GM18519 (cell line): Measurements from ENCODE around the gene RFX8.
"Not testable (repeated sequence)": the region's sequence is repeated elsewhere in the genome, so short reads cannot be mapped to it uniquely, and the experiment has no call there.

Experiments used
- ATAC-seq: cut with Tn5 transposase; IDR thresholded peaks from one replicate; pipeline ENCODE4 v1.9.1; 2021; ENCODE audit warnings: mild to moderate bottlenecking, moderate library complexity; ENCODE audit not compliant: unreplicated experiment, low FRiP score

The RFX8 gene

DNA sequence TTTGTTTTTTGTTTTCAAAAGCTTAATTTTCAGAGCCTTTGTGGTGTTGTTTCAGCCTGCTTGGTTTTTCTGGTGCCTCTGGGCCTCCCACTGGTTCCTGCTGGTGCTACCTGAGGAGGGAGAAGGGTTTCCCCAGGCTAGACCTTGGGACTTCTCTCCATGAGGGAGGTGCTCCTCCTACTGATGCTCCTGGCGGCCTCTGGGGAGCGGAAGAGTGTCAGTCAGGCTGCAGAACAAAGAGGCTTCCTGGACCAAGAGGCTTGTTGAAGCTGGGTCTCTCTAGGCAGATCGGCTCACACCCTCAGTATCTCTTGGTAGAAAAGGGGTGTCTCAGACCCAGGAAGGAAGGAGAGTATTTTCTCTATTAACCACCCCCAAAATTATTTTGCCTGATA is 32.2 kb downstream of the RFX8 start:
- ATAC-seq, result no peak

DNA sequence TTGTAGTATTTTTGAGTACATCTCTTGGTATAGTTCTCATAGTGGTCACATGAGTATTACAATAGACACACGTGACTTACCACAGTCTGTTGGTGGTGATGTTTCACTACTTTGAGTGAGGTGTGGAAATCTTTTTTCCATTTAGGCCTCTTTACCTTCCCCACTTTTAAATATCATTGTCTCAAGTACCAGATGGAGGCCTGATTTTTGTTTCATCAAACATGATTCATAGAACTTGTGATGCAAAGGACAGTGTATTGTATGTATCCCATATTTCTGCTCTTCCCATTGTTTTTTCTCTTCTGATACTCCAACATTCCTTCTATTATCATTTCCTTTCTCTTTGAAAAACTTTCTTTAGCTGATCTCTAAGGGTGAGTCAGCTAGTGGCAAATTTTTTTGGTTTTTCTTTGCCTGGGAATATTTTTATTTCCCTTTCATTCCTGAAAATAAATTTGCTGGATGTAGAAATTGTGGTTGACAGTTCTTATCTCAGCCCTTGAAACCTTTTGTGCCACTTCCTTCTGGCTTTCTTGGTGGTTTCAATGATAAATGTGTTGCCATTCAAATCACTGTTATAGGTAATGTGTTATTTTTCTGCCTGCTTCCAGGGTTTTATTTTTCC is 32.8 kb downstream of the RFX8 start:
- no peak for ATAC-seq

GRCh38 chr2:101440127-101440738 is 34.7 kb downstream of the RFX8 start:
- no peak for ATAC-seq

DNA sequence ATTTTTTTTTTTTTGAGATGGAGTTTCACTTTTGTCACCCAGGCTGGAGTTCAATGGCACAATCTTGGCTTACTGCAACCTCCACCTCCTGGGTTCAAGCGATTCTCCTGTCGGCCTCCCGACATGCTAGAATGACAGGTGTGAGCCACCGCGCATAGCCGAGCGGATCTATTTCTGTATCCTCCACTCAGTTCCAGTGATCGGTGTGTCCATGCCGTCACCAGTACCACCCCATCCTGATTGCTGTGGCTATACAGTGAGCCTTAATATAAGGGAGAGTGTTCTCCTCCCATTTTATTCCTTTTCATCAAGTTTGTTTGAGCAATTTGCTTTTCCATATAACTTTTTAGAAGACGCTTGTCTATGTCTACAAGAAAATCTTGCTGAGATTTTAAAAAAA is 35.2 kb downstream of the RFX8 start:
- ATAC-seq, result no peak

DNA sequence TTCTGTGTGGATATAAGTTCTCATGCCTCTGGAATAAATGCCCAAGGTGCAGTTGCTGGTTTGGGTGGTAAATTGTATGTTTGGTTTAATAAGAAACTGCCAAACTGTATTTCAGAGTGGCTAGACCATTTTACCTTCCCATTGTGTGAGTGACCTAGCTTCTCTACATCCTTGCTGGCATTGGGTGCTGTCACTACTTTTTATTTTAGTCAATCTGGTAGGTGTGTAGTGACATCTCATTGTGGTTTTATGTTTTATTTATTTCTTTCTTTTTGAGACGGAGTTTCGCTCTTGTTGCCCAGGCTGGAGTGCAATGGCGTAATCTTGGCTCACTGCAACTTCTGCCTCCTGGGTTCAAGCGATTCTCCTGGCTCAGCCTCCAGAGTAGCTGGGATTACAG is 36.4 kb downstream of the RFX8 start:
- ATAC-seq, result not testable (repeated sequence)

DNA sequence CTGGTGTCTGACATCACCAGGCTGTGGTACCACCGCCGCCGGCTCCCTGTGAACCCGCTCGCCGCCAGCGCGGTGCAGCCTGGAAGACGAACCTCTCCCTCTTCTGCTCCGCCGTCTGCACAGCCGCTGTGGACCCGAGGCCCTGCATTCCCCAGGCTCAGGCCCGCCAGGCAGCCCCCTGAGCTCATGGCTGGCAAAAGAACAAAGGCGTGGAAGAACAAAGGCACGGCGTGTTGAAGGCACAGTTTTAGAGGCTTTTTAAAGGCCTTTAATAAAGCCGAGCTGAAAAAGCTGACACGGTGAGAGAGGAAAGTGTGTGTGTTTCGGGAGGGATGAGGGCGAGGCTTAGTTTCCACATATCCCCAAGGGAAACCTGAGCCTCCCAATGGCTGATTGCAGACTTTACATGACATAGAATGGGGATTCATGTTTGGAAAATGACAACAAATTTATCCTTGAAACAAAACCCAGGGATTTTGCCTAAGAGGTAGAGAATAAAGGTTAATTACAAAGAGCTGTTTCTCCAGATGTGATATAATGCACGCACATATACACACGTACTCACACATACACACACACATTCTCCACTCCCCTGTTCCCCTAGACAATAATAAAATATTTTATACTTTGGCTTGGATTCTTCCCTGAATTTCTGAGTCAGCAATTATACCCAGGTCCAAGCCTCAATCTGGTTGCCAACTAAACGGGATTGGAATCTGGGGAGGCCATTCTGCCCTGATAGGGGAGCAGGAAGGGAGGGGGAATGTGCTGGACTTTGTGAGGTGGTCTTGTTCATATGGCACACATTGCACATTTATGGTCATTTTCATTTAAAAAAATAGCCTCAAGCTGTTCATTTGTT is 39.7 kb downstream of the RFX8 start:
- ATAC-seq, result no peak

DNA sequence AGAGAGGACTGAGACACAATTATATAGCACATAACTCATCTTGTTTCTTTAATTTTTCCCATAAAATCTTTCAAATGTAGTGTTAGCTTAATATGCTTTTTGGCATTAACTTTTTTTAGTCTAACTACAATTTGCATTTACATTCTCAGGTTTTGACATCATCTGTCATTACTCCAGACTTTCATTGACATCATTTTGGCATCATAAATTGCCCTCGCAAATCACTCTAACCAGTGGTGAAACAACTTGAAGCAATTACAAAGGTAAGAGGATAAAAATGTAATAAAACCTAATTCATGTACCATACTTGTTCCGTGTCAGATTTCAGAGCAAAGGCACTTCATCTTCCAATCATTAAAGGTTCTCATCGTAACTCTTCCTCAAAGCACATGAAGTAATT is 41.4 kb downstream of the RFX8 start:
- no peak for ATAC-seq

DNA sequence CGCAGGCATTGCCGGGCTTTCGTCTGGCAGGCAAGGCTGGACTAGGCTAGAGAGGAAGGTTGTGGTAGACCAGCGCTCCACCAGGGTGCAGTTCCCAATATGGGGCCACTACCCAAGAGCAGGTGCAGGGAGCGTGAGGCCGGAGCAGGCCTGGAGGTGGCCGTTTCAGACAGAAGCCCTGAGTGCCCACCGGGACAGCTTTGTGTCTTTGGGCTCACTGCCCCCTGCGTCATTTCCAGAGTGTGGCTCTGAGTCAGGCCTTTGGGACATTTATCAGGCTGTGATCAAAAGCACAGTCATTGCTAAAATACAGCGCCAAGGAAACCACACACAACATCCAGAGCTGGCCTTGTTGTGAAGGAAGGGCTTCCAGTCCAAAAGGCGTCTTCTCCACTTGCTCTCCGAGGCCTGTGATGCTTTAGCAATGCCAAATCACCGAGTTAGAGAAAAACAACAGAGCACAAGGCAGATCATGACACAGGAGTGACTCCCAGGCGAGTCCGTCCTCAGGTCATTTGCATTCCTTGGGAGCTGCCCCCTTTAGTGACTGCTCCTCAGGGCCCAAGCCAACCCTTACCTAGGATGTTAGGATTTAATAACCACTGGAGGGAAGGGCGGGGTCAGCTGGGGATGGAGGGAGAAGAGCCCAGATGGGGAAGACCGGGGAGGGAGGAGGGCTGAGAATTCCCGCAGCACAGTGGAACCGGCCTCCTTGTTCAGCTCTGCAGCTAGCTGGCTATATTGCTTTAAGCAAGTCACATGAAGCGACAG is 42.3 kb downstream of the RFX8 start:
- ATAC-seq, result no peak

DNA sequence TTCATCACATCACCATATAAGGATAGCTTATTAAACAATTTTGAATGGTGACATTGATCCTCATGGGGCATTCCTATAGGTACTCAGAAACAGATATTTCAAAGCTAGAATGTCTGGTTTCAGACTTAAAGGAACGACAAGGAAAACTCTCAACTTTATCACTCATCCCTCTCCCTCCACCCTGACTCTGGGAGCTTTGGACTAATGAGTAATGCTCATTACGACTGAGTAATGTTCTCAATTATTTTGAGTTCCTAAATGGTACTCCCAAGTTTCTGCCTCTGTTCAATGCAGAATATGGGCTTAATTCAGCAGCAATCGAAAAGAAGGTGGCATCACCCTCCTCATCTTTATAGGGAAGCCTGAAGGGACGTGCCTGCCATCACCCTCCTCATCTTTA is 43.4 kb downstream of the RFX8 start:
- ATAC-seq, result no peak

DNA sequence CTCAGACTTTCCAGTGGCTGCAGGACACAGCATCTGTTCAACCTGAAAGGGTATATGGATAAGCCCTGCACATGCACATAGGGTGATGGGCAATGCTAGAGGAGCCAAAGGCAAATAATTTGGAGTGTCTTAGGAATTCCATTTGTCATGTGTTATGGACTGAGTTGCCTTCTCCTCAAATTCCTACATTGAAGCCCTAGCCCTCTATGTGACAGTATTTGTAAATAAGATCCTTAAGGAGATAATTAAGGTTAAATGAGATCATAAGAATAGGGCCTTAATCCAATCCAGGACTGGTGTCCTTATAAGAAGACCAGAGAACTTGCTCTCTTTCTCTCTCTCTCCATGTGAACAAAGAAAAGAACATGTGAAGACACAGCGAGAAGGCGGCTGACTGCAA is 44.8 kb downstream of the RFX8 start:
- ATAC-seq, result no peak

DNA sequence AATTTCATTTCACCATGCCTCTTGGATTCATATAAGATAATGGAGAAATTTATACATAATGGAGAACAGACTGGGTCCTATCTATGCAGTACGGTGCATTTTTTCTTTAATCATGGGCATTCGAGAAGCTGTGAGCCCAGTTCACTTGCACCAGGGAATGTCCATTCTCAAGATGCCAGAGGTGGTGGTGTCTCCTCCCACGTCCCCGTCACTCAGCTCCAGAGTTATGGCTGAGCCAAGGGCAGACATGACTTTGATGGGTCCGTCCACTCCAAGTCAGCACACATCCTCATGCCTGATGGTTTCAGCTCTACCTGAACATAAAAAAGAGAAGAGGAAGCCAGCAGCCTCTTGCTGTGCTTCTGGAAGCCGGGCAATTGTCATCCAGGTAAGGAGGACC is 45.5 kb downstream of the RFX8 start:
- no peak for ATAC-seq

GRCh38 chr2:101428422-101429176 is 46.3 kb downstream of the RFX8 start:
- no peak for ATAC-seq

DNA sequence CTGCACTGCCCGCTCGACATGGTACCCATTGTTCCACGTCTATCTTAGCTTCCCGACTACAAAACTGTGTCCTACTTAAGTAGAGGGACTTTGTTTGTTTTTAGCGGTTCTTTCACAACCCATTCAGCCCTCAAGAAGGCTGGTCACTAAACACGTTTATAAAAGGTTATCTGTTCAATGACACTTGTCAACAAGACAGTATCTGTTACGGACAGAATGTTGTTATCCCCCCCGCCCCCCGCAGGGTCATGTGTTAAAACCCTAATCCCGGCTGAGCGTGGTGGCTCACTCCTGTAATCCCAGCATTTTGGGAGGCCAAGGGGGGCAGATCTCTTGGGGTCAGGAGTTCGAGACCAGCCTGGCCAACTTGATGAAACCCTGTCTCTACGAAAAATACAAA is 47.2 kb downstream of the RFX8 start:
- ATAC-seq, result no peak

DNA sequence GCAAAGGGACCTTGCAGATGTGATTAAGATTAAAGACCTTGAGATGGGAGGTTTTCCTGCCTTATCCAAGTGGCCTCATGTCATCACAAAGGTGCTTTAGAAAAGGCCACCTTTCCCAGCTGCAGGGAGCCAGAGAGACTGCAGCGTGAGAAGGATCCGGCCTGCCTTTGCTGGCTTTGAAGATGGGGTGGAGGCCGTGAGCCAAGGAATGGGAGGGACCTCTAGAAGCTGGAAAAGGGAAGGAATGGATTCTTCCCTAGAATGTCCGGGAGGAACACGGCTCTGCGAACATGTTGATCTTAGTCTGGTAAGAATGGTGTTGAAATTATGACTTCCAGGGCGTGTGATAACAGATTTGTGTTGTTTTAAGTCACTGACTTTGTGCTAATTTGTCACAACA is 47.7 kb downstream of the RFX8 start:
- no peak for ATAC-seq

DNA sequence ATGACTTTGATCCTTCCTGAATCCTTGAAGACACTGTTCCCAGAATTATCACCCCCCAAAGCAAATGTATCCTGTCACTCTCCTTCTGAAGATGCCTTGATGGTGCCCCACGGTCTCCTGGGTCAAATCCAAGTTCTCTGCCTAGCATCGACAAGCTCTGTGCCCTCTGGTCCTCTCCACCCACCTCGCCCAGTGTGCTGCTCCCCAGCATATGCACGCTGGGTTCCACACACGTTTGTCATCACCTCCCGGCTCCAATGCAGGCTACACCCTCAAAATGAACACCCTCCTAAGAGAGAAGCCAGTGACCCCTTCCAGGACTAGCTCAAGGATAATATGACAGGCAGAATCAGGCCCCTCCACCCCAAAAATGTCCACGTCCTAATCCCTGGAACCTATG is 48.1 kb downstream of the RFX8 start:
- no peak for ATAC-seq

DNA sequence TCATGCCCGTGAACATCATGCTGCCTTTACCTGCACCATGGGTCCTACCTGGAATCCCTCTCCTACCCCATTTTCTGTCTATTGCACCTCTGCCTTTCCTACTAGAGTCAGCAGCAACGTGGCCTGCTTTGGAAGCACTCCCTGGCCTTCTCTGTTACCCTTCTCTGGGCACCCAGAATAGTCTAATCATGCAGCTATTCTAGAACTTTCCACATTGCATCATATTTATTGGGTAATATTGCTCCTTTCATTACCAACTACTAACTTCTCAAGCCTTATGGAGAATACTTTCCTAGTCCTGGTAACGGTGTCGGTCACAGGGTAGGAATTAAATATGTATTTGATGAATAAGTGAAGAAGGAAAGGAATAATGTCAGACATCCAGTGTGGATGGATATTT is 54.3 kb downstream of the RFX8 start:
- ATAC-seq, result no peak

GRCh38 chr2:101419096-101419663 is 55.7 kb downstream of the RFX8 start:
- no peak for ATAC-seq

GRCh38 chr2:101418460-101419095 is 56.3 kb downstream of the RFX8 start:
- ATAC-seq, result no peak

DNA sequence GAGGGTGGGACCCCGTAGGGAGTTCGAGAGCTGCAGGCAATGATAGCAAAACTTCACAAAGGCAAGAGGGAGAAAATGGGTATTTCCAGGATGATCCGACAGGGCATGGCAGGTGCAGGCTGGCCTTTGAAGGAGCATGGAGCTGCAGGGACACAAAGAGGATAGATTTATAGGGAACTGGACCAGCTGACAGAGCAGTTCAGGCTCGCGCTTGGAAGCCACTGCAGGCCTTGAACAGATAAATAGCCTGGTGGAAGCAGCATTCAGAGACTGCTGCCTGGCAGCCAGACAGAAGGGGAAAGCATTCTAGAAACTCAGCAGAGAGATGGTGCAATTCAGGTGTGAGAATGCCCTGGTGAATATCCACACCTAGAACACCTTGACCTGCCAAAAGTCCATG is 58.3 kb downstream of the RFX8 start:
- ATAC-seq, result no peak

DNA sequence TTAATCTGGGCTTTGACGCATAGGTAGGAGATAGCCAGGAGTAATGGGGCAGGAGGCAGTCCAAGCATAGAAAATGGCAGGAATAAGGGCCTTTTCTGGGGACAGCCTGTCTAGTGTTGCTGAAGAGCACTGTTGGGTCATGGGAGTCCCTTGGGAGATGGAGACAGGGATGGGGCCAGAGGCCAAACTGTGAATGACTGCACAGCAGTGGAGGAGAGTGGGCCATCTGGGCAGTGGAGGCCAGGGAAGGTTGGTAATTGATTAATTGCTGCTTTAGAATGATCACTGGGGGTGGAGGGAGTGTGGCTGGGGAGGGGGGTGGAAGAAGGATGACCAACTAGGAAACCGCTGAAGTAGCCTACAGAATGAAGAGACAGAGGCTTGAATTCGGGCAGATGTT is 59.0 kb downstream of the RFX8 start:
- no peak for ATAC-seq
